Ovary (tissue), 9 donors: ENCODE measurements around the gene CFAP52. TPM values are rescaled to one million over a fixed set of nuclear protein-coding genes. Genes with fewer than 3 reads are reported as not detected.
A peak's percentile ranks its signal among the peaks of the same experiment; 100 is the strongest.

Experiments used
- DNase-seq, 5 donors: peaks; one replicate each; pipeline ENCODE4 v3.0.0-alpha.2; 2019 to 2020
- H3K27ac ChIP-seq, 2 donors: fragments of 200-600 bp; one replicate each; pipeline versions ENCODE4 v1.5.1 to v1.8.0; 2019 to 2022
- H3K27me3 ChIP-seq: fragments of 200-600 bp; one replicate; pipeline ENCODE4 v1.8.0; 2022
- H3K36me3 ChIP-seq: fragments of 200-600 bp; sonication (generic); one replicate; pipeline ENCODE4 v1.5.1; 2019
- H3K4me1 ChIP-seq: one replicate; pipeline ENCODE4 v1.8.1; 2013; ENCODE audit warnings: mild to moderate bottlenecking, moderate library complexity; ENCODE audit not compliant: insufficient read depth
- H3K4me3 ChIP-seq: fragments of 200-600 bp; sonication (generic); one replicate; pipeline ENCODE4 v1.5.1; 2017
- H3K9me3 ChIP-seq, 2 donors: fragments of 200-600 bp in 1 of 2; sonication (generic) in 1 of 2; one replicate each; pipeline versions ENCODE4 v1.5.1 to v1.8.1; 2013 to 2019; ENCODE audit warnings: mild to moderate bottlenecking in 1 of 2, moderate library complexity in 1 of 2
- EP300 ChIP-seq: sonication (generic); formaldehyde crosslinking; IDR thresholded peaks from one replicate; pipeline ENCODE4 v1.6.1; 2017; ENCODE audit warnings: antibody characterized with exemption
- POLR2A ChIP-seq: fragments of 450-650 bp; IDR thresholded peaks from one replicate; pipeline ENCODE4 v1.6.1; 2017; ENCODE audit warnings: antibody characterized with exemption, mild to moderate bottlenecking, moderate library complexity
- WGBS, 3 donors: extraction: QIAGEN DNeasy Blood & Tissue Kit in 1 of 3; methylation state at CpG; one replicate each; pipeline versions ENCODE4 v1.1.5 to v1.1.7; 2013 to 2017; 5-methylcytosine and 5-hydroxymethylcytosine counted together
- intact Hi-C, 4 donors: fragments of 100-400 bp; cut with DNase I; formaldehyde crosslinking; loops; one replicate each; pipeline versions ENCODE4 v1.11.0 to v1.15.1; 2022 to 2023
- polyA plus RNA-seq, 2 donors: library from polyadenylated mRNA; stranded (reverse); fragments of 200-250 nt in 1 of 2; fragments of 350-450 nt in 1 of 2; fragmentation: Illumina TruSeq in 1 of 2; extraction: RNeasy Lipid Tissue Mini Kit (QIAGEN cat#74804) in 1 of 2; gene quantifications; one replicate each; pipeline ENCODE4 v1.2.3, GENCODE V29; 2013 to 2014
- total RNA-seq, 7 donors: library from RNA; depleted of rRNA in 2 of 7; stranded (reverse); fragments of >200 nt in 2 of 7; fragmentation: NEBNext Ultra II Directional in 3 of 7; extraction: Animal tissue kit (Norgen Biotek cat#: 25700) in 3 of 7; gene quantifications; one replicate each; pipeline versions ENCODE4 v1.1.0 to v1.2.4, GENCODE V29; 2016 to 2023
- TF ChIP-seq, protein P1 (sequence below), 3 donors: fragments of 450-650 bp in 2 of 3; fragments of 200-600 bp in 1 of 3; IDR thresholded peaks; one replicate each; pipeline versions ENCODE4 v1.5.1 to v1.8.0; 2016 to 2022; ENCODE audit warnings: antibody characterized with exemption in 3 of 3, mild to moderate bottlenecking in 1 of 3
- donor health status: DM: no; HTN: no; CAD: no; lungs with moderate emphysema.
- donor health status: DM: no; HTN: no; CAD: no.
- donor health status: Bipolar disorder and iron deficiency.
- donor health status: DM: yes; HTN: yes; CAD: no.
- donor health status: DM: no; HTN: no; CAD: no.
- donor health status: DM: yes; HTN: yes; CAD: no.

CFAP52 gene
- total and polyA plus RNA-seq, 9 donors: 0.18 to 46.6 (median 1.1) TPM

DNA sequence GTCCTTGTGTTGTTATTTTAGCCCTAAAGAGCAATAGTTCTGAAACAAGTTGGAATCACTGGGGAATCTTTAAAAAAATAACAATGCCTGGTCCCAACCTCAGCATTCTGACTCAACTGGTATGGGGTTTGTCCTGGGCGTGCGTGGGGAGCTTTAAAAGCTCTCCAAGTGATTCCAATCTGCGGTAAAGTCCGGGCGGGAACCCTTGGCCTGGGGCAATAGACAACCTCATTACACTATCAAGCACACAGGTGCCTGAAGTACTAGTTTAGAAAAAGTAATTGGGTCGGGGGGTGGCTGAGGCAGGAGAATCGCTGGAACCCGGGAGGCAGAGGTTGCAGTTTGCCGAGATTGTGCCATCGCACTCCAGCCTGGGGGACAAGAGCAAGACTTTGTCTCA lies 5.2 kb upstream of the CFAP52 start:
- 87 to 90% (median 88%) methylated on average over 10 of the region's 10 CpGs for WGBS, 3 donors
- Histone ChIP-seq H3K4me3 (no peak overlapping the region), H3K9me3 (no peaks in the 10 kb centered on the region), H3K36me3 (no peaks in the 10 kb centered on the region), H3K27me3 (no peaks in the 10 kb centered on the region), H3K4me1 (peaks cover 3% of the 10 kb centered on the region), H3K27ac (no peak overlapping the region)
- intact Hi-C loops: no loop called here
- DNase-seq: no peak
- TF ChIP-seq POLR2A (no peak), EP300 (no peak)
- TF ChIP-seq, protein P1, sequence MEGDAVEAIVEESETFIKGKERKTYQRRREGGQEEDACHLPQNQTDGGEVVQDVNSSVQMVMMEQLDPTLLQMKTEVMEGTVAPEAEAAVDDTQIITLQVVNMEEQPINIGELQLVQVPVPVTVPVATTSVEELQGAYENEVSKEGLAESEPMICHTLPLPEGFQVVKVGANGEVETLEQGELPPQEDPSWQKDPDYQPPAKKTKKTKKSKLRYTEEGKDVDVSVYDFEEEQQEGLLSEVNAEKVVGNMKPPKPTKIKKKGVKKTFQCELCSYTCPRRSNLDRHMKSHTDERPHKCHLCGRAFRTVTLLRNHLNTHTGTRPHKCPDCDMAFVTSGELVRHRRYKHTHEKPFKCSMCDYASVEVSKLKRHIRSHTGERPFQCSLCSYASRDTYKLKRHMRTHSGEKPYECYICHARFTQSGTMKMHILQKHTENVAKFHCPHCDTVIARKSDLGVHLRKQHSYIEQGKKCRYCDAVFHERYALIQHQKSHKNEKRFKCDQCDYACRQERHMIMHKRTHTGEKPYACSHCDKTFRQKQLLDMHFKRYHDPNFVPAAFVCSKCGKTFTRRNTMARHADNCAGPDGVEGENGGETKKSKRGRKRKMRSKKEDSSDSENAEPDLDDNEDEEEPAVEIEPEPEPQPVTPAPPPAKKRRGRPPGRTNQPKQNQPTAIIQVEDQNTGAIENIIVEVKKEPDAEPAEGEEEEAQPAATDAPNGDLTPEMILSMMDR (IDR thresholded peaks at IDR 0.05): no peak

DNA sequence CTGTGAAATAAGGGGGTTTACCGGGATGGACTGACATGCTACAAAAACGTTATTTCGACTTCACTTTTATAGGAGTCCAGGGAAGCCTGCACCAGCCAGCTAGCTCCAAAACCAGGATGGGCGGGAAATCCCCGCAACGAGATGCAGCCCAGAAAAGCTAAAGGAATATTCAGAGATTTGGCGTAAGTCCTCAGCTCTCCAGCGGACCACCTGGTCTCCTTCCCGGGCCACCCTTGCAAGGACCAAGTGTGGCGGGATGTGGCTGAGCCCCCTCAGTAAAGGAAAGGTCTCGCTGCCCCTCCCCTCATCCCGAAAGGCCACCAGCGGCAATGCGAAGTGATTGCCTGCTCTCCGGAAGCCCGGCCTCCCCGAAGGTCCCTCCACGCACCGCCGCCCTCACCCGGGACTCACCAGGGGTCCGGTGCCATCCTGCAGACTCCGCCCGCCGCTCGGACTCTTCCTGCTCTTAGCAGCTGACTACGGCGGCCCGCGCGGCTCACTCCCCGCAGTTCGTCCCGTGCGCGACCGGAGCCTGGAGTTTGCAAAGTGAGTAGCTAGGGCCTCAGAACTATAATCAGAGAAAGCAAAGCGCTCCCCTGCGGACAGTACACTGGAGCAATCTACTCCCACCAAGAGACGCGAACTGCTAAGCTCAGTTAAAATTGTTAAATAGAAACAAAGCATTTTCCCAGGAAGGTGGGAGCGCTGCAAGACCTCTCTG lies 901 bp upstream of the CFAP52 start, which contains the start of gene STX8:
Gene STX8 (minus strand): TSS at position 440 of the 721 bp plus-strand sequence. CDS start 12 bp downstream, at position 428.
- no peaks in the 10 kb centered on the region for H3K9me3 ChIP-seq
- no peak for TF ChIP-seq POLR2A
- TF ChIP-seq, protein P1 (IDR thresholded peaks at IDR 0.05): peak in 1 of 3 donors; percentile 10
- no peak within 1 kb of the TSS for H3K27ac ChIP-seq
- no peaks in the 10 kb centered on the region for H3K36me3 ChIP-seq
- H3K27me3 ChIP-seq: no peaks in the 10 kb centered on the region
- DNase-seq: peak; percentile 83 to 94 (median 88)
- H3K4me1 ChIP-seq: peaks cover 8% of the 10 kb centered on the region
- intact Hi-C loops: no loop called here
- H3K4me3 ChIP-seq: peak within 1 kb of the TSS; percentile 93
- 0 to 1% (median 1%) methylated on average over 41 to 42 of the region's 42 CpGs for WGBS, 3 donors

DNA sequence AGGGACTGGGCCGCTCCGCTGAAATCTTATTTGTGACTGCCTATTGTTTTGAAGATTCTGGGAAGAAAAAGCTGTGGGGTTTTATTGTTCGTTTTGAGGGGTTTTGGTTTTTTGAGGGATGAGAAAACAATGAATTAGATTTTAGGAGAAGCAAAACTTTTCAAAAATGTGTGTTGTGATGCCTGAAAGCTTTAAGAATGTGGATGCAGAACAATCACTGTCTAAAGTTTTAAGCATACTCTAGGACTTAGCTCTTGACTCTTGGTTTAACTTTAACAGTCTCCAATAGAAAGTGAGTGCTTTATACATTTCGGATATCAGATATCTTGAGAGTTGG lies 899 bp downstream of the CFAP52 start:
- DNase-seq: no peak
- intact Hi-C loops: no loop called here
- no peaks in the 10 kb centered on the region for H3K27me3 ChIP-seq
- H3K36me3 ChIP-seq: no peaks in the 10 kb centered on the region
- H3K4me3 ChIP-seq: no peak overlapping the region
- TF ChIP-seq POLR2A (no peak), EP300 (no peak)
- TF ChIP-seq, protein P1 (IDR thresholded peaks at IDR 0.05): no peak
- H3K27ac ChIP-seq: no peak overlapping the region
- H3K9me3 ChIP-seq: no peaks in the 10 kb centered on the region
- peaks cover 8% of the 10 kb centered on the region for H3K4me1 ChIP-seq
- WGBS, 3 donors: 8 to 15% (median 9%) methylated on average over 4 of the region's 4 CpGs

DNA sequence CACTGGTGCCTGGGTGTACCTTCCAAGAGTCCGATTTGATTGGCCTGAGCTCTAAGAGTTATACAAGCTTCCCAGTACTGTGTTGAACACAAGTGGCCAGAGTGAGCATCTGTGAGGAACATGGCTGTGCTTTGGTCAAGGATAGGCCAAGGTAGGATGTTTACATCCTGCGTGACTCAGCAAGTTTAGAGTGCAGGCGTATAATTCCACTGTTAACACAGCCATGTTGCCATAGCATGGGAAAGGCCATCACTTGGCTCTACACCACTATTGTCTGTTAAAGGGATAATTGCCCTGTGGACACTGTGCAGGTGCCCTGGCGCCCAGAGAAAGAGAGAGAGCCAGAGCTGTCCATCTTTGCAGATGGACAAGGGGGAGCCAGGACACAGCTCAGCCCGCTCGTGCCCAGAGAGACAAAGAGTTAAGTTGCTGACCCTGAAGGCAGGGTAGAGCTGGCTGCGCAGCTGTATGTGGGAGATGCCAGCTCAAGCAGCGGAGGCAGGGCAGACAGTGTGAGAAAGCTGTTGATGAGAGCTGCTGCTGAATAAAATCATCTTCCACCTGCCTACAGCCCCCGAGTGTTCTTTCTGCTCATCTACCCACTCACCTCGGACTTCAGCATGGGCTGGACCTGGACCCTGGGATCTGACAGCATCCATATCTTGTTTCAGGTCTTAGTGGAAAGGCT lies 11.7 kb downstream of the CFAP52 start:
- TF ChIP-seq, protein P1 (IDR thresholded peaks at IDR 0.05): no peak
- TF ChIP-seq EP300: no peak
- TF ChIP-seq POLR2A: no peak
- H3K9me3 ChIP-seq: no peaks in the 10 kb centered on the region
- H3K36me3 ChIP-seq: no peaks in the 10 kb centered on the region
- no peak overlapping the region for H3K4me3 ChIP-seq
- intact Hi-C loops: no loop called here
- H3K27ac ChIP-seq: no peak overlapping the region
- DNase-seq: no peak
- H3K4me1 ChIP-seq: no peaks in the 10 kb centered on the region
- no peaks in the 10 kb centered on the region for H3K27me3 ChIP-seq
- 82 to 88% (median 86%) methylated on average over 10 of the region's 10 CpGs for WGBS, 3 donors
